DND-41 (cell line): ENCODE data around the gene PLXNB3.

Source experiments
- ATAC-seq: fragments of 200-7000 bp; cut with Tn5 transposase; 3 replicates; pipeline ENCODE4 v1.9.1; 2021; ENCODE audit warnings: low read depth; ENCODE audit not compliant: insufficient read depth
- DNase-seq: peaks from one replicate; pipeline ENCODE4 v3.0.0-alpha.2; 2020
- H2AFZ ChIP-seq: 2 replicates; pipeline ENCODE4 v1.6.0; 2012; ENCODE audit warnings: low read depth, low read length
- H3K27ac ChIP-seq: 2 replicates; pipeline ENCODE4 v1.5.1; 2012; ENCODE audit warnings: low read length, inconsistent platforms
- H3K27me3 ChIP-seq: fragments of 200-600 bp; sonication (generic); 2 replicates; pipeline ENCODE4 v1.6.0; 2012; ENCODE audit warnings: low read length, mild to moderate bottlenecking, inconsistent platforms; ENCODE audit not compliant: insufficient read depth, poor library complexity
- H3K36me3 ChIP-seq: 2 replicates; pipeline ENCODE4 v1.5.1; 2012; ENCODE audit warnings: low read length, inconsistent platforms; ENCODE audit not compliant: insufficient read depth
- H3K4me1 ChIP-seq: 2 replicates; pipeline ENCODE4 v1.5.1; 2012; ENCODE audit warnings: mild to moderate bottlenecking, low read length; ENCODE audit not compliant: insufficient read depth
- H3K4me2 ChIP-seq: 2 replicates; pipeline ENCODE4 v1.6.0; 2012; ENCODE audit warnings: mild to moderate bottlenecking, moderate library complexity, low read length, inconsistent platforms; ENCODE audit not compliant: insufficient read depth
- H3K4me3 ChIP-seq, 2 experiments: fragments of 200-600 bp in 1 of 2; shearing (Covaris generic) in 1 of 2; 2 replicates each; pipeline ENCODE4 v1.5.1; 2012 to 2016; ENCODE audit warnings: inconsistent platforms in 2 of 2, low read length in 2 of 2, mild to moderate bottlenecking in 2 of 2, low read depth in 1 of 2, moderate library complexity in 1 of 2
- H3K79me2 ChIP-seq: 2 replicates; pipeline ENCODE4 v1.6.0; 2012; ENCODE audit warnings: low read length, inconsistent platforms; ENCODE audit not compliant: insufficient read depth
- H3K9ac ChIP-seq: 2 replicates; pipeline ENCODE4 v1.6.0; 2012; ENCODE audit warnings: low read depth, mild to moderate bottlenecking, inconsistent platforms, low read length, moderate library complexity
- H3K9me3 ChIP-seq: 2 replicates; pipeline ENCODE4 v1.5.1; 2012; ENCODE audit warnings: low read length, moderate library complexity, mild to moderate bottlenecking, inconsistent platforms; ENCODE audit not compliant: insufficient read depth, severe bottlenecking
- H4K20me1 ChIP-seq: 2 replicates; pipeline ENCODE4 v1.6.0; 2012; ENCODE audit warnings: low read length; ENCODE audit not compliant: insufficient read depth
- CTCF ChIP-seq: IDR thresholded peaks from 2 replicates; pipeline ENCODE4 v1.5.1; 2012; ENCODE audit warnings: borderline replicate concordance, low read length, moderate library complexity, mild to moderate bottlenecking; ENCODE audit not compliant: poor library complexity, severe bottlenecking; ENCODE audit errors: extremely low read depth
- EZH2 ChIP-seq: IDR thresholded peaks from 3 replicates; pipeline ENCODE4 v1.6.1; 2012; ENCODE audit warnings: borderline replicate concordance, low read depth, mild to moderate bottlenecking, moderate library complexity, low read length, inconsistent platforms; ENCODE audit not compliant: severe bottlenecking

PLXNB3 gene

GRCh38 chrX:153807976-153808375, 43.9 kb downstream of the PLXNB3 start:
- ATAC-seq (no peak), DNase-seq (no peak)
- TF ChIP-seq EZH2 (no peak), CTCF (no peak)
- H3K27me3 ChIP-seq = no peaks in the 10 kb centered on the region
- H3K4me1 ChIP-seq = no peaks in the 10 kb centered on the region
- no peaks in the 10 kb centered on the region for H3K36me3 ChIP-seq
- no peaks in the 10 kb centered on the region for H4K20me1 ChIP-seq
- no peak overlapping the region for H2AFZ ChIP-seq
- no peak overlapping the region for H3K9ac ChIP-seq
- H3K27ac ChIP-seq = no peak overlapping the region
- no peaks in the 10 kb centered on the region for H3K9me3 ChIP-seq
- H3K79me2 ChIP-seq = no peaks in the 10 kb centered on the region
- H3K4me2 ChIP-seq = no peak overlapping the region
- no peak overlapping the region for H3K4me3 ChIP-seq

- no peak overlapping the region for H3K4me3 ChIP-seq
Observed at GRCh38 chrX:153812220-153812619, 48.2 kb downstream of the PLXNB3 start.

DNA sequence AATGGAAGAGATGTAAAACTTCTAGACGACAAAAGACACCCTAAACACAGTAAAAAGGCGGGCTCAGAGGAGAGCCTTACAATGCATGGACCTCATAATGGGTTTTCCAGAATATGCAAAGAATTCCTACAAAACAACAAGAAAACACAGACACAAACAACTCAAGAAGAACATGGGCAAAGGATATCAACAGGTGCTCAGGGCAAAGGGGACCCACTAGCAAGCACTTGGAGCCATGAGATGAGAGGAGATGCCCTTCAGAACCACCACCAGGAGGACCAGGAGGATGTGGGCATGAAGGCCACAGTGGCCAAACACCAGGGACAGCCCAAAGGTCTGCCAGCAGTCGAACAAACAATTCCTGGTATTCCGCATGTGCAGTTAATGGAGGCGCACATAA, 49.1 kb downstream of the PLXNB3 start:
- Histone ChIP-seq H3K9ac (no peak overlapping the region), H2AFZ (no peak overlapping the region), H3K79me2 (no peaks in the 10 kb centered on the region), H4K20me1 (no peaks in the 10 kb centered on the region), H3K27me3 (no peaks in the 10 kb centered on the region), H3K36me3 (no peaks in the 10 kb centered on the region), H3K9me3 (no peaks in the 10 kb centered on the region), H3K27ac (no peak overlapping the region), H3K4me3 (no peak overlapping the region), H3K4me1 (no peaks in the 10 kb centered on the region), H3K4me2 (no peak overlapping the region)
- no peak for TF ChIP-seq EZH2
- TF ChIP-seq CTCF = no peak
- DNase-seq = no peak
- ATAC-seq = no peak

More at GRCh38 chrX:153812220-153812619, 48.2 kb downstream of the PLXNB3 start:
- Histone ChIP-seq H3K36me3 (no peaks in the 10 kb centered on the region), H3K4me2 (no peak overlapping the region), H2AFZ (no peak overlapping the region), H3K79me2 (no peaks in the 10 kb centered on the region), H3K27ac (no peak overlapping the region), H3K9ac (no peak overlapping the region), H4K20me1 (no peaks in the 10 kb centered on the region), H3K9me3 (no peaks in the 10 kb centered on the region), H3K27me3 (no peaks in the 10 kb centered on the region), H3K4me1 (no peaks in the 10 kb centered on the region)
- DNase-seq (no peak), ATAC-seq (no peak)
- no peak for TF ChIP-seq CTCF
- TF ChIP-seq EZH2 = no peak

DNA sequence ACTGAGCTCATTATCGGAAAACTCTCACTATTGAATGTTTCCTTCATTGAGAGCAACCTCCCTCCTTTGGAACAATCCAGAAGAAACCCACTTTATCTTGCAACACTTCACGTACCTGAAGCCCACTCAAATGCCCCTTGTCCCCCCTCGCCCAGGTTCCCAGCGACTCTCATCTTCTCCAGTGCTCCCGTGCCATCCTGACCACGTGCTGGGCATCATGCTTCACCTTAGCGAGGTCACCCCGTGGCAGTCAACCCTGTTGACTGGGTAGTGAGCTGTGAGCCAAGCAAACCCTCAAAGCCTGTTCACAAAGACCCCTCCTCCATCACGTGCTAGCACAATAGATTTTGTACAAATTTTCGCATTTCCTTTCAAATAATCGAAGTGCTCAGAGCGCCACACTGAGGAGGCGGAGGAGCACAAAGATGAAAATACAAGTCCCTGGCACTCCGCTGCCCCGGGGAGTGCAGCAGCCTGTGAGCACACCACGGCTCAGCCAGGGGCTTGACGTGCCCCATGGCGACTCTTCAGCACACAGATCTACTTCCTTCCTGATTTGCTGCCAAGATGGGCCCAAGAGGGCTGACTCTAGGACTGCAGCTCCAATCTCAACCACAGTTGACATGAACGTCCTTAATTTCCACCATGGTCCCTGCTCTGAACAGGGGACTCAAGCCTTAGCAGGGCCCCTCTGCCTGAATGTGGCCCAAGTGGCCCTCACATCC, 50.7 kb downstream of the PLXNB3 start:
- Histone ChIP-seq H3K79me2 (no peaks in the 10 kb centered on the region), H3K27ac (no peak overlapping the region)

More for the DNA sequence above, 50.7 kb downstream of the PLXNB3 start:
- TF ChIP-seq EZH2 = no peak
- no peak for TF ChIP-seq CTCF
- H3K9ac ChIP-seq = no peak overlapping the region
- DNase-seq (no peak), ATAC-seq (no peak)
- no peaks in the 10 kb centered on the region for H4K20me1 ChIP-seq
- peaks cover 11% of the 10 kb centered on the region for H3K27me3 ChIP-seq
- no peaks in the 10 kb centered on the region for H3K9me3 ChIP-seq
- H3K4me2 ChIP-seq = no peak overlapping the region
- H3K4me3 ChIP-seq = no peak overlapping the region
- no peaks in the 10 kb centered on the region for H3K36me3 ChIP-seq
- H3K4me1 ChIP-seq = peaks cover 9% of the 10 kb centered on the region
- no peak overlapping the region for H2AFZ ChIP-seq
